Mucosa of rectum (tissue), 2 donors: Measurements from ENCODE around the gene RAB40B.

Source experiments
- H3K27ac ChIP-seq, 2 donors: one replicate each; pipeline ENCODE4 v1.7.0; 2013; ENCODE audit warnings: inconsistent platforms in 2 of 2, low read depth in 2 of 2, low read length in 2 of 2
- H3K27me3 ChIP-seq, 2 donors: one replicate each; pipeline ENCODE4 v1.7.0; 2013; ENCODE audit warnings: low read length in 2 of 2; ENCODE audit not compliant: control insufficient read depth in 2 of 2, insufficient read depth in 2 of 2
- H3K36me3 ChIP-seq, 2 donors: one replicate each; pipeline ENCODE4 v1.7.0; 2013; ENCODE audit warnings: low read length in 2 of 2; ENCODE audit not compliant: control insufficient read depth in 2 of 2, insufficient read depth in 2 of 2
- H3K4me1 ChIP-seq, 2 donors: one replicate each; pipeline ENCODE4 v1.7.0; 2013; ENCODE audit warnings: low read length in 2 of 2, mild to moderate bottlenecking in 1 of 2; ENCODE audit not compliant: control insufficient read depth in 2 of 2, insufficient read depth in 2 of 2
- H3K4me3 ChIP-seq, 2 donors: one replicate each; pipeline ENCODE4 v1.7.0; 2013; ENCODE audit warnings: low read length in 2 of 2
- H3K9ac ChIP-seq, 2 donors: one replicate each; pipeline ENCODE4 v1.7.0; 2013; ENCODE audit warnings: low read length in 2 of 2, low read depth in 1 of 2, mild to moderate bottlenecking in 1 of 2
- H3K9me3 ChIP-seq, 2 donors: one replicate each; pipeline ENCODE4 v1.7.0; 2013; ENCODE audit warnings: low read length in 2 of 2; ENCODE audit not compliant: control insufficient read depth in 2 of 2
- donor health status: healthy.
- donor health status: Normal muscosa, but diverticular disease.

RAB40B gene

GRCh38 chr17:82653651-82654528 is 44.6 kb downstream of the RAB40B start:
- H3K27me3 ChIP-seq: no peaks in the 10 kb centered on the region
- no peaks in the 10 kb centered on the region for H3K9me3 ChIP-seq
- H3K36me3 ChIP-seq: peaks cover 13% of the 10 kb centered on the region in 2 donors
- H3K4me3 ChIP-seq: peak overlapping the region; percentile 39 to 56
- H3K27ac ChIP-seq: peak overlapping the region; percentile 88 to 90
- H3K4me1 ChIP-seq: peaks cover 26 to 32% of the 10 kb centered on the region in 2 donors
- peak overlapping the region; percentile 43 to 75 for H3K9ac ChIP-seq

DNA sequence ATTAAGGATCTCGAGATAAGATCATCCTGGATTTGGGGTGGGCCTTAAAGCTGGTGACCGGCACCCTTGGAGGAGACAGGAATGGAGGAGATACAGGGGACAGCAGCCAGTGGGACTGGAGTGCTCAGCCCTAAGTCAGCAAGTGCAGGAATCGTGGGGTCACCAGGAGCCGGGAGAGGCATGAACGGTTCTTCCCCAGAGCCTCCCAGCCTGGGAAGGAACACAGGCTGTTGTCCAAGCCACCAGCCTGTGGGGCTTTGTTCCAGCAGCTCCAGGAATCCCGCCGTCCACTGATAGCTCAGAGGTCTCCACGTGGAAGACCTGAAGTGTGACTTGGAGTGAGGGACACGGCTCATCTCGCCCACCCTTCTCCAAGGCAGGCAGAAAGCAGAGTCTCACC is 47.8 kb downstream of the RAB40B start:
- Histone ChIP-seq H3K36me3 (no peaks in the 10 kb centered on the region), H3K4me1 (peaks cover 34 to 40% of the 10 kb centered on the region in 2 donors), H3K27me3 (no peaks in the 10 kb centered on the region), H3K9me3 (no peaks in the 10 kb centered on the region), H3K9ac (no peak overlapping the region), H3K27ac (no peak overlapping the region), H3K4me3 (no peak overlapping the region)

GRCh38 chr17:82649501-82650261 is 48.8 kb downstream of the RAB40B start:
- no peak overlapping the region for H3K27ac ChIP-seq
- H3K4me1 ChIP-seq: peaks cover 26 to 31% of the 10 kb centered on the region in 2 donors
- H3K27me3 ChIP-seq: no peaks in the 10 kb centered on the region
- H3K9me3 ChIP-seq: no peaks in the 10 kb centered on the region
- H3K4me3 ChIP-seq: no peak overlapping the region
- no peak overlapping the region for H3K9ac ChIP-seq
- no peaks in the 10 kb centered on the region for H3K36me3 ChIP-seq

- Histone ChIP-seq H3K27me3 (no peaks in the 10 kb centered on the region), H3K9ac (peak overlapping the region; percentile 41 to 58), H3K9me3 (no peaks in the 10 kb centered on the region), H3K27ac (peak overlapping the region; percentile 60 to 80), H3K4me3 (peak overlapping the region; percentile 65 to 71), H3K36me3 (peaks cover 5 to 8% of the 10 kb centered on the region in 2 donors), H3K4me1 (peaks cover 17 to 22% of the 10 kb centered on the region in 2 donors)
Observed at GRCh38 chr17:82648742-82649331, 49.7 kb downstream of the RAB40B start.

GRCh38 chr17:82648165-82648668 is 50.3 kb downstream of the RAB40B start, which contains the start of gene WDR45B:
Gene WDR45B (minus strand): TSS chr17:82648444. CDS start chr17:82648340, 104 bp downstream.
- peak within 1 kb of the TSS; percentile 89 to 95 for H3K9ac ChIP-seq
- H3K4me1 ChIP-seq: peaks cover 14 to 16% of the 10 kb centered on the region in 2 donors
- H3K9me3 ChIP-seq: no peaks in the 10 kb centered on the region

DNA sequence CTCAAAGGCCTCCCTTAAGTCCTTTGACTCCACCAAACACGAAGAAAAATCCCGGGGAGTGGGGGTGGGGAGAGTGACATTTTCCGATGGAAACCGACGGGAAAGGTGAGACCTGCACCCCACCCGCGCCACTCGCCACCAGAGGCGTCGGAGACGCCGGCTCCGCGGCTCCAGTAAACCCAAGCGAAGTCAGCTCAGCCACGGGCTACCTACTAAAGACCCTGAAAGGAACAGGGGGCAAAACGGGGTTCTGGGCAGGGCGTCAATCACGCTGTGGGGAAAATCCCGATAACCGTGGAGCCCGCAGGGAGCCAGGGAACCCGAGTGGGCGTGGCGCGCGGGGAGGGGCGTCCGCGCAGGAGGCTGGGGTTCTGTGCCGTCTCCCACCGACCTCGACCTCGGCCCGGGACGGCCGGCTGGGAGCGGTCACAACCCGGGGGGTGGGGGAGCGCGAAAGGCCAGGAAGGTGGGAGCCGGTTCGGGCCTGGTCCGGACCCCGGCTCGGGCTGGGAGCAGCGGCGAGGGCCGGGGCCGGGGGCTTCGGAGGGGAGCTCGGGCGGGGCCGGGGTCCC is 50.8 kb downstream of the RAB40B start:
- peak overlapping the region; percentile 82 to 89 for H3K4me3 ChIP-seq
- no peaks in the 10 kb centered on the region for H3K27me3 ChIP-seq
- no peaks in the 10 kb centered on the region for H3K9me3 ChIP-seq
- peak overlapping the region; percentile 89 to 95 for H3K9ac ChIP-seq
- H3K27ac ChIP-seq: peak overlapping the region; percentile 95 to 97
- peaks cover 15 to 17% of the 10 kb centered on the region in 2 donors for H3K36me3 ChIP-seq
- H3K4me1 ChIP-seq: peaks cover 13 to 14% of the 10 kb centered on the region in 2 donors

More at GRCh38 chr17:82648165-82648668, 50.3 kb downstream of the RAB40B start, which contains the start of gene WDR45B:
- Histone ChIP-seq H3K4me3 (peak within 1 kb of the TSS; percentile 82 to 89), H3K36me3 (peaks cover 11 to 14% of the 10 kb centered on the region in 2 donors), H3K27me3 (no peaks in the 10 kb centered on the region), H3K27ac (peak within 1 kb of the TSS; percentile 95 to 97)

GRCh38 chr17:82645516-82645915 is 53.0 kb downstream of the RAB40B start:
- H3K9me3 ChIP-seq: no peaks in the 10 kb centered on the region
- H3K36me3 ChIP-seq: peaks cover 30 to 31% of the 10 kb centered on the region in 2 donors
- no peak overlapping the region for H3K4me3 ChIP-seq
- H3K9ac ChIP-seq: no peak overlapping the region
- no peaks in the 10 kb centered on the region for H3K27me3 ChIP-seq
- peaks cover 11 to 14% of the 10 kb centered on the region in 2 donors for H3K4me1 ChIP-seq
- no peak overlapping the region for H3K27ac ChIP-seq

- Histone ChIP-seq H3K27me3 (no peaks in the 10 kb centered on the region), H3K27ac (no peak overlapping the region), H3K4me1 (peaks cover 11 to 14% of the 10 kb centered on the region in 2 donors), H3K9ac (no peak overlapping the region), H3K36me3 (peaks cover 39 to 41% of the 10 kb centered on the region in 2 donors), H3K4me3 (no peak overlapping the region), H3K9me3 (no peaks in the 10 kb centered on the region)
Observed at GRCh38 chr17:82644148-82644547, 54.4 kb downstream of the RAB40B start.

DNA sequence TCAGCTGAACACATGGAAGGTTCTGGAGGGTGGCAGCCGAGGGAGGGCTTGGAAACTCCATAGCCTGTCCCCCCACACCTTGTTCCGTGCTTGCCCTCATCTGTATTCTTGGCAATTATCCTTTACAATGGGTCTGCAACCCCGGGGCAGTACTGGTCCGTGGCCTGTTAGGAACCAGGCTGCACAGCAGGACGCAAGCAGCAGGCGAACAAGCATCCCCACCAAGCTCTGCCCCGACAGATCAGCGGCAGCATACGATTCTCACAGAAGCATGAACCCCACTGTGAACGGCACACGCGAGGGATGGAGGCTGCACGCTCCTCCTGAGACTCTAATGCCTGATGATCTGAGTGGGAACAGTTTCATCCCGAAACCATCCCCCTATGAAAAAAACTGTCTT is 56.5 kb downstream of the RAB40B start:
- H3K4me1 ChIP-seq: peaks cover 2 to 5% of the 10 kb centered on the region in 2 donors
- H3K9ac ChIP-seq: no peak overlapping the region
- H3K27me3 ChIP-seq: no peaks in the 10 kb centered on the region
- H3K4me3 ChIP-seq: no peak overlapping the region
- H3K36me3 ChIP-seq: peaks cover 45 to 49% of the 10 kb centered on the region in 2 donors
- peaks cover 0 to 1% of the 10 kb centered on the region in 2 donors for H3K9me3 ChIP-seq
- no peak overlapping the region for H3K27ac ChIP-seq
